ENCODE results near the gene TULP1.

GRCh38 chr6:35522660-35523658, 10.3 kb upstream of the TULP1 start:
- TF ChIP-seq EZH2 (IDR thresholded peaks at IDR 0.05) (no peak), ATF3 (IDR thresholded peaks at IDR 0.05) (no peak), POLR2A (IDR thresholded peaks at IDR 0.05; ENCODE audit: borderline replicate concordance, extremely low read depth, insufficient read depth, insufficient read length) (no peak), SRF (IDR thresholded peaks at IDR 0.05; ENCODE audit: low read depth) (no peak)

Data from HCT116 (cell line).